OCI-LY7 (cell line): ENCODE results near the gene CUBN.

ENCODE experiments used
- CTCF ChIP-seq: fragments of 200-600 bp; sonication (generic); conservative IDR thresholded peaks from 2 replicates; pipeline ENCODE4 v1.5.1; 2014; ENCODE audit warnings: mild to moderate bottlenecking, antibody characterized with exemption, low read length, moderate library complexity, mixed read lengths
- EZH2phosphoT487 ChIP-seq: fragments of 200-600 bp; sonication (generic); IDR thresholded peaks from 2 replicates; pipeline ENCODE4 v1.6.1; 2018; ENCODE audit warnings: low read depth, borderline replicate concordance, mild to moderate bottlenecking, mixed run types, antibody characterized with exemption, low read length, moderate library complexity, mixed read lengths

GRCh38 chr10:16986406-16987205 is 143.0 kb downstream of the CUBN start:
- TF ChIP-seq CTCF: no peak
- TF ChIP-seq EZH2phosphoT487: no peak
